Measurements from ENCODE around the gene DLGAP1. TPM values are rescaled to one million over a fixed set of nuclear protein-coding genes. Genes with fewer than 3 reads are reported as not detected.

The DLGAP1 gene
- total RNA-seq, 1 donor from 2014 or later, result 80.2 TPM

DNA sequence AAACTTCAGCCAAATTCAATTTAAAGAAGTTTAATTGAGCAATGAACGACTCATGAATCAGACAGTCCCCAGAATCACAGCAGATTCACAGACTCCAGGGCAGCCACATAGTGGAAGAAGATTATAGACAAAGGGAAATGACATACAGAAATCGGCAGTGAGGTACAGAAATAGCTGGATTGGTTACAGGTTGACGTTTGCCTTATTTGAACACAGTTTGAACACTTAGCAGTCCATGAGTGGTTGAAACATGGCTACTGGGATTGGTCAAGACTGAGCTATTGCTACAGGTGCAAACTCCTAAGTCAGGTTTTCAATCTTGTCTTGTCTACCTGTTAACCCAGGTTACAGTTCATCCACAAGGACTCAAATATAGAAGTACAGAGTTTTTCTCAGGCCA is 169.6 kb downstream of the DLGAP1 start:
- DNase-seq, result no peak

GRCh38 chr18:4284528-4284927 is 170.6 kb downstream of the DLGAP1 start:
- no peak for DNase-seq

DNA sequence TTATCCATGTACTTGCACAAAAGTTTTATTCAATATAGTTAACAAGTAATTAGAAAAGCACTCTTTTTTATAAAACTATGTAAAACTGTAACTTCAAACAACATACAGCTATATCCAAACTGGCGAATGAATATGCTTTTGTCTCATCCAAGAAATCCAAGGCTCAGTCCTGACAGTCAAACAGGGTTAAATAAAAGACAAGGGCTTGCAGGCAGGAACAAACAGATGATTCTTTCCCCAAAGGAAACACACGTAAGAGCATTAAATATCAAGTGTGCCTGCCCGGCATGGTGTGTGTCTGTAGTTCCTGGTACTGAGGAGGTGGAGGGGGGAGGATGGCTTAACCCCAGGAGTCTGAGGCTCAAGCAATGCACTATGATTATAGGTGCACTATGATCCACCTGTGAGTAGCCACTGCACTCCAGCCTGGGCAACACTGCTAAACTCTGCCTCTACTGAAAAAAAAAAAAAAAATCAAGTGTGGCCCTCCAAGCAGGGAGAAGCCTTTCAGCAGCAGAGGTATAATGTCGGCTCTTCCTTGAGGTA is 171.3 kb downstream of the DLGAP1 start:
- no peak for DNase-seq

DNA sequence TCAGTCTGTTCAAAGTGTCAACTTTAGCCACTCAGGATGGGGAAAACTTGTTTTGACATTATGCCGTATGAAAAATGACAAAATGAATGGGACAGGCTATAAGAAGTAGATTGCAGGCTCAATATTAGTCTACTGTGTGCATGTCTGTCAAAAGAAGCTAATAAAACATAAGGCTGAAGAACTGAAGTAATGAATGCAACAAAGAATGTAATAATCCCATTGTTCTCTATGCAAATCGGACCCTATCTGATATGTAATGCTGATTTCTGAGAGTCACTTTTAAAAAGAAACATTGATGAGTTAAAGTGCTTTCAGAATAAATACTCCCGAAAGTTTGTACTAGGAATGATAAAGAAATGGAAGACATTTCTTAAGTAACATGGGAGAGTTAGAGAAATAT is 172.2 kb downstream of the DLGAP1 start:
- no peak for DNase-seq

DNA sequence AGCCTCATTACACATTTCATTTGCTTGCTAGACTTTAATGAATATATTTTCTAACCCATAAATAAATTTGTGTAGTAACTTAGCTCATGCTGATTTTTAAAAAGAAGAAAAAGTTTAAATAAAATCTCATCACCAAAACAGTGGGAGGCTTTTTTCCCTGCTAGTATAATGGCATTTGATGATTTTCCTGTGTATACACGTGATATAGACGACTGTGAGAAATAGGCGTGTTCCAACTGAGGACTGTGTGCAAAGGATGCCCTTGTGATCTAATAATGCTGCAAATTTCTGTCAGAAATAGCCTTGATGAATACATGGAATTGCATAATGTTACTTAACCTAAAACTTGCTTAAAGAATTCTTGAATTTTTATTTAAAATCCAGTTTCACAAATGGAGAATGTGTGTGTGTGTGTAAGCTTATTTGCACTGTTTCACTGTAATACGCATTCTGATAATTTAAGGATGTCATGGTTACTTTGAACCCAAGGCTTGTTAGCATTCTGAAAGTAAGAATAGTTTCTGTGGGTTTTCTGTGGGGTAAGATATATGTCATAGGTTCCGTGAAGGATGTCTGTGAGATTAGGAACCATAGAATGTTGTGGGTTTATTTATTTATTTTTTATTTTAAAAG is 178.0 kb downstream of the DLGAP1 start:
- no peak for DNase-seq

DNA sequence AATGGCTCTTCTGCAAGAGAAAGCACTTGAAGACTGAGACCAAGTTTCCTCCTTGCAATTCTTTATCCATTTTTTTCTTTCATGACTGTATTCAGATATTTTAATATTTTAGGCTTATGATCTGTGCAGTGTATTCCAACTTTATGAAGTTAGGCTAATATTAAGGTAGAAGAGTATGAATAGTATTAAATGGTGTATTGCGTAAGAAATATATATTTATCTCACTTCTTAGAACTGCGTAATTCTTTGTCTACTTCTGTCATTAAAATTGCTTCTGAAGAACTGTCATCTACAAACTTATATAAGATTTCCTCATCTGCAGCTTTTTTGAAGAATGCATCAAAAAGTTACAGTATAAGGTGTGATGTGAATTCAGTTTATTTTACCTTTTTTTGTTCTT is 183.2 kb downstream of the DLGAP1 start:
- DNase-seq, result no peak

DNA sequence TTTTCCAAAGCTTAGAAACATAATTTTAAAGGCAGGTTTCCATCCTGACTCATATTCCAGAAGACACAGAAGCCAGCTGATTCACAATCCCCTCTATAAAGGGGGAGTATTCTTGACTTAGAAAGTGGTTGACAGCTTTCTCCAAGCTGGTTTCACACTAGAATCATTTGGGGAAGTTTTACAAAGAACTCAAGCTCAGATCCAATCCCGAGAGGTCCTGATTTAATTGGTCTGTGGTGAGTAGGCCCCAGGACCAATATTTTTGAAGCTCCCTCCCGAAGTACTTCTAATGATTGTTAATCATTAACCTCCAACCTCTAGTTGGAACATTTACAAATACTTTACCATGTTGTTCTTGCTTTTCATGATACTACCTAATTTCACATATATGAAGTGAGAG is 184.1 kb downstream of the DLGAP1 start:
- no peak for DNase-seq

DNA sequence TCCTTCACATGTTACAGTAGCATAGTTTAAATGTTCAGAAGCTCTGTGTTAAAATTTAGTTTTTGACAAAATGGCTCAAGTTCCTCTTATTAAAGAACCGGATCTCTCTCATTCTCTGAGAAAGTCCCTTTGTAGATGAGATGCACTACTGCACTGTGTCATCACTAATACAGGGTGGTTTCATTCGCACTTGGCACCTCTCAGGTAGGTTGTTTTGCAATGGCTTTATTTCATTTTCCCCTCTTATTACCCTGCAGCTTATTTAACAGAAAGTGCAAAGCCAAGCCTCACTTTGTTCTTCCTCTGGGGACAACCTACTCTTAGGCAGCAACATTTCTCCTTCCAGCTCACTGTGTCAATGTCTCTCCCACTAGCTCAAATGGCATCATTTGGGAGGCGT is 185.1 kb downstream of the DLGAP1 start:
- no peak for DNase-seq

DNA sequence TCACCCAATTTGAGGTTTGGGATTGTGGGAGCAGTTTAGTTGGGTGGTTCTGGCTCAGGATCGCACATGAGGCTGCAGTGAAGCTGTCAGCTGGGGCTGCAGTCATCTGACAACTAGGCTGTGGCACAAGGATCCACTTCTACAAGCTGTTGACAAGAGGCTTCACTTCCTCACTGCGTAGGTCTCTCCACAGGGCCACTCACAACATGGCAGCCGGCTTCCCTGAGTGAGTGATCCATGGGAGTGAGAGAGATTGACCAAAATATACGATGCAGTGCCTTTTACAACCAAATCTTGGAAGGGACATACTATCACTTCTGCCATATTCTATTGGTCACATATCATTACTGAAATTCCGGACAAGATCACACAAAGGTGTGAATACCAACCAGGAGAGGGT is 187.5 kb downstream of the DLGAP1 start:
- DNase-seq, result no peak

DNA sequence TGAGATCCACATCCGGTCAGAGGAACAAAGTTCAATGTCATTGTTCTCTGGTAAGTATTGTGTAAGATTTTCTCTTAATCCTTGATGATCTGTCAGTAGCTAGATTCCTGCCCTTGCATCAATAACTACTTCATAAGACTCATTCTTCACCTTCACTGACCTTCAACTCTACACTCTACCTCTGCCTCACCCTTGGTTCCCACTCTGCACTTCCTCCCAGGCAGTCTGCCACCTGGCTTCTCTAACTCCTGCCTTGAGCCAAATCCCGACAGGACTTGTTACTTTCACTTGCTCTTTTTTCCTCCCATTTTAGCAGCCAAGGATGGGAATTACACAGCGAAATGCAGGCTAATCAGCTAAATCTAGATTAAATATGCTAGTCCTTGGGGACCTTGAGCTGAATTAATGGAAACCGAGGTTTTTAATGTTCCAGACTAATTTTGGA is 190.7 kb downstream of the DLGAP1 start:
- DNase-seq, result no peak

DNA sequence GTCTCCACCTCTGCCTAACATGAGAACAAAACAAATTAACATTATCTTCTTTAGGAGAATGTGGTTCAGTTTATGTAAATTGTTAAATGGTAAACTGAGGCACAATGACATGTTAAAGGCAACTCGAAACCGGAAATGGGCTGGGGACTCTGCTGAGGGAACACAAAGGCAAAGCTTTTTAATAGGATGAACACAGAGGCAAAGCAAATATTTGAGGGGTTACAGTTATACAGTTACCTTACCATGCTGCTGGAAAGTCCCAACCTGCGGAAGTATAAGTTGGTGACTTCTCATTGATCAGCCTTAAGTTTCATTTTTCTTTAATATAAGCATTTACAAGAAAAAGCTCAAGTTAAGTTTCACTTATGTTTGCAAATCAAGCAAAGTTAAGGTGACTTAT is 195.0 kb downstream of the DLGAP1 start:
- DNase-seq, result no peak

- no peak for DNase-seq
Observed at GRCh38 chr18:4256766-4257417, 198.2 kb downstream of the DLGAP1 start.

DNA sequence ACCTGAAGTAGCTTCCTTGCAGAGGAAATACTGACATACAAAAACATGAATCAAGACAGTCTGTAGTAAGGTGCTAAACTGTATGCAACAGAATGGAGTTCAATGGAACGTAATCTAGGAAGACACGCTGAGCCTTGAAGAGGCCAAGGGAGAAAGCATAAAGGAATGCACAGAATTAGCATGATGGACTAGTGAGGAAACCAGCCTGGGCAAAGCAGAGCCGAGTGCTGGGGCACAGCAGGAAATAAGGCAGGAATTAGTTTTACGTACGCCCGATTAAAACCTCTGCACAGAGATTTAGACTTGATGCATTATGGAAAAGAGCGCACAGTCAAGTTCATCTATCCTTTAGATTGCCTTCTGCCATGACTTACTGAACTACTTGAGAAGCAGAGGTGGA is 200.3 kb downstream of the DLGAP1 start:
- no peak for DNase-seq

DNA sequence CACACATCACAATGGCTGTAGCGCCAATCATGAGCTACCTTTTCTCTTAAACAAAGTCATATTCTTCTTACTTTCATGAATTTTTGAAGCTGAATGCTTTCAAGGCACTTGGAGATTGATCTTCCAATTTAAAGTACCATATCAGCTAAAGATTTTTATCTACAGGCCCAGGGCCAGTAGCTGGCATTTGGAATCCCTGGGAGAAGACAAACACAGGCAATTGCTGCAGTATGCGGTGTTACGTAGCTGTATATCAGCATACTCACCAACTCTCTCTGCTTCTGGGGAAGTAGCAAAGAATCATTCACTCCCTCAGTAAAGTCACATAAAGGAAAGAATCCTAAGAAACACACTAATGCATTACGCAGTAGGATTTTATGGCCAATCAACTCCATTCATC is 202.3 kb downstream of the DLGAP1 start:
- no peak for DNase-seq

DNA sequence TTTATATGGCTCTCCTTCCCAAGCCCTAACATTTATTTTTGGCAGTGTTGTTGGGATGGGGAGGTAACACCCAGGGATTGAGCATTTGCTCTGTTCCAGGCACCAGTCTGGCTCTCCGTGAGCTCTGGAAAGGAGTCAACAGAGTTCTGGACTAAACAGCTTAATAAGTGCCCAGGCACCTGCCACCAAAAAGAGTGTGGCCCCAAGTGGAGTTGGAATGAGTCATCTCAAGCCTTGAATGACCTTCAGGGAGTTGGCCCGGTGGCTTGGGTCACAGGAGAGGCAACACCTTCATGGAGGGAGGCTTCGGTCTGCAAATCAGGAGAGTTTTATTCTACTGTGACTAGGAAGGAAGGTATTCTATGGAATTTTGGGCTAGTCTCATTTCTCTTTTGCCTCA is 203.2 kb downstream of the DLGAP1 start:
- DNase-seq, result no peak

DNA sequence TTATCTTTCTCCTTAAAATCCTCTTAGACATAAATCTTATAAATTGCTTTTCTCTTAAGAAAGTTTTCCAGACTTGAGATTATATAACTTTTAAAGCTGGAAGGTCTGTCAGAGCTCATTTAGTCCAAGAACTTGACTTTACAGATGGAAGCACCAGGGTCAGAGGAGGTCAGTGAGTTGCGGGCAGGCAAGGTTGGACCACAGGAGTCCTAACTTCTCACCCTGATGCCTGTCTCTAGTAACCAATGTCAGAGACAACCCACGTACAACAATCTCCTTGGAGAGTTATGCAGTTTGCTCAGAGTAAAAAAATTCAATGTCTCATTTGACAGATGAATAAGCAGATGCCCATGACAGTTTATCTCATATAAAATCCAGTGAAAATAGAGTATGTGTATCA is 203.9 kb downstream of the DLGAP1 start:
- DNase-seq, result no peak

- DNase-seq, result no peak
Observed at GRCh38 chr18:4250141-4250540, 205.0 kb downstream of the DLGAP1 start.

GRCh38 chr18:4248686-4249085 is 206.4 kb downstream of the DLGAP1 start:
- no peak for DNase-seq

DNA sequence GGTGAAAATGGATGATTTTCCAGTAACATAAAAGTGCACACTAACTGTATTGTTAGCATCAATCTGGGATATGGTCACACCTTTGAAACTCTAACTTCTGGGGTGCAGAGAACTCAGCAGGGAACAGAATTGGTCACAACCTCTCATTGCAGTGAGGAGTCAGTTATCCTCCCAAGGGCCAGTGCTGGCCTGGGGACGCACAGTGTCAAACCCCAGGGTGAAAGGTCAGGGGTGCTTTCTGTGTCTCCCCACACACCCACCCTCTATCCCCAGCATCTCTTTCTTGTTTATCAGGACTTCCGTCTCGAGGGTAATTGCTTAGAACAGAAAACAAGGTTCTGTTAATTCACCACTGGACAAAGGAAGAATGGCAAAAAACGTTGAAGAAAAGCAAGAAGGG is 208.7 kb downstream of the DLGAP1 start:
- no peak for DNase-seq

GRCh38 chr18:4245456-4245855 is 209.7 kb downstream of the DLGAP1 start:
- DNase-seq, result no peak

DNA sequence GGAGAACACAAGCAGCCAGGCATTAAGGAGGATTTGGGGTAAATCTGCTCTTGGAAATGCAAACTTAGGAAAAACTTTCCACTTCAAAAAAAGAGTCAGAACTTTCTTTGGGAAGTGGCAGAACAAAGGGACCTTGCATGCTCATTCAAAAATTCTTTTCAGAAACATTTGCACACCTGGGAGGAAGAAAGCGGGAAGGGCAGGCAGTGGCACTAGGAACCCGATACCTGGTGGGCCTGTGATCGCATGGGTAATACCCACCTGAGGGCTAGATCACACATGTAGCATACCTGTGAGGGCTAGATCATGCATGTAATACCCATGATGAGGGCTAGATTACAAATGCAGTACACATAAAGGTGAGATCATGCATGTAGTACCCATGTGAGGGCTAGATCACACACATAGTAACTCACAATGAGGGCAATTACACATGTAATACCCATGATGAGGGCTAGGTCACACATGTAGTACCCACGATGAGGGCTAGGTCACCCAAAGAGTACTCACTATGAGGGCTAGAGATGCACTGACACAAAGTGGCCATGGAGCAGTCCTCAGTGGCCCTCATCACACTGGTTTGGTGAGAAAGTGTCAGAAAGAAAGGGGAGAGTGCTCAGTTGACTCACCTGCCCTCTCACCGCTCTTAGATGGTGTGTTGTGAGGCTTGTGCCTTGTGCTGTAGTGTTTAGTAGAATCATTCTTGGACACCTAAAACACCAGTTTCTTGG is 212.5 kb downstream of the DLGAP1 start:
- no peak for DNase-seq

DNA sequence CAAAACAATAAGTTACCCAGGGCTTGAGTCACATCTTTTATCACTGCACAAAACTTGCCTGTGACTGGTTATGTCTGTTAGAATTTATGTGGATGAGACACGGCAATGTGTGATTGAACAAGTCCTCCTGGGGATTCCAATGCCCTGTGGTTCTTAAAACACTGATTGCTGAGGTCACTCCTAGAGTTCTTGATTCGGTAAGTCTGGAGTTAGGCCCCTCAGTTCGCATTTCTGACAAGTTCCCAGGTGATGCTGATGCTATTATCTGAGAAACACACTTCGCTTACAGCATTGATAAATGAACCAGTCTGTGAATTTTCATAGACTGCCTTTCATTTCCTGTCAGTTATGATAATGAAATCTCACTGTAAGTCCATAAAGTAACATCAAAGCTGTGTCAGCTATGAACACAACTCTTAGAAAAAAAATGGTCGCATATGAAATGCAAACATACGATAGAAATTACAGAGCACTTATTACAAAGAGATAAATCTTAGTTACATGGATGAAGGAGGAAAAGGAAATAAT is 214.0 kb downstream of the DLGAP1 start:
- no peak for DNase-seq

DNA sequence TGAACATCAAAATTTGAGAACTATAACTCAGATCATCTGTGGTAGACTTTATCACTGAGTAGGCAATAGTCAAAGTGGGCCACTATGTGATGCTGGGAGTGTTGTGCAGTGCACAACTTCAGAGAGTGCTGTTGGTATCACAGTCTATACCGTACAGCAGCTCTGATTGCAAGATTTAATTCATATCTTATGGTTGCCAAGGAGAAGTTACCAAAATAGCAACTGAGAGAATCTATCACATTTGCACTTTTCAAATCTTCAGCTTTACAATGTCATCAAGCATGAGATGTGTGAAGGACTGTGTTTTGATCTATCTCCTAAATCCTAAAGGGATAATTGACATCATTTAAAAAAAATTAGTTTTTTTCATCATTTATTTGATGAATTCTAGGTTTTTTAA is 216.1 kb downstream of the DLGAP1 start:
- DNase-seq, result no peak

All from occipital lobe (tissue), 2 donors.